GM20431 (cell line): ENCODE data around the gene TRPC4AP.
"Not testable (repeated sequence)": the region's sequence is repeated elsewhere in the genome, so short reads cannot be mapped to it uniquely, and the experiment has no call there.

ENCODE experiments used
- in situ Hi-C: fragments of 300-500 bp; cut with MseI, MboI; formaldehyde crosslinking; loops from one replicate; pipeline ENCODE4 v1.15.0; 2020; ENCODE audit warnings: low sequenced_read_pairs; ENCODE audit not compliant: unreplicated experiment

Gene TRPC4AP

DNA sequence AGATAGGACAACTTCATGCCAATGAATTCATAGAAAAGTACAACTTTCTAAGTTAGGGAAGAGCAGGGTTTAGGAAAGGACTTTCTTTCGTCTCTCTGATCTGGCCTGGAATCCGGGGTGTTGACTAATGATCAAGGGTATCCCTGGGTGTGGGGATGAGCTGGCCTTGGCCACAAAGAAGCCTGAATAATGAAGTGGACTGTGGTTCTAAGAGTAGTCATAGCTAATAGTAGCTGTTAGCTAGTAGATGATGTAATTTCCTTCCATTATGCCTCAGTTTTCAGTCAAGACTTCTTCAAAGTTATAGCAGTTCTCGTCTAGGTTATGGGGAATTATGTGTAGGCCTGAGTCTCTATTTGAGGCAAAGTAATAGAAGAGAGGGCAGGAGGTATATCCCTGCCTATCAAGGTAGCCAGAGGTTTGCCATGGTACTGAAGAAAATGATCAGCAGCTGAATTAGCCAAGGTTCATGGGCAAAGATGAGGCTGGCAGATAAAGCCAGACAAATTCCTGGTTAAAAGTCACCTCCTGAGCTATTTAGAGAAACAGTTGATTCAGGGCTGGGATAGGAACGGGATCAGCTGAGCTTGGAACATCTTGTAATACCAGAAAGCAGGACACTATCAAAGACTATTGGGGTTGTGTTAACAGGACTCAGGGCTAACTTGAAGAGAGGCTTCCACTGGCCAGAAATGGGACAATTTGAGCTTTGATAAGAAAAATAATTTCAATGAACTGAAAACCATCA is 18.7 kb upstream of the TRPC4AP start:
- in situ Hi-C loops, result loop anchor here (25.0 kb wide), 1 partner anchor 101 kb away; no protein-coding TSS in a partner anchor

DNA sequence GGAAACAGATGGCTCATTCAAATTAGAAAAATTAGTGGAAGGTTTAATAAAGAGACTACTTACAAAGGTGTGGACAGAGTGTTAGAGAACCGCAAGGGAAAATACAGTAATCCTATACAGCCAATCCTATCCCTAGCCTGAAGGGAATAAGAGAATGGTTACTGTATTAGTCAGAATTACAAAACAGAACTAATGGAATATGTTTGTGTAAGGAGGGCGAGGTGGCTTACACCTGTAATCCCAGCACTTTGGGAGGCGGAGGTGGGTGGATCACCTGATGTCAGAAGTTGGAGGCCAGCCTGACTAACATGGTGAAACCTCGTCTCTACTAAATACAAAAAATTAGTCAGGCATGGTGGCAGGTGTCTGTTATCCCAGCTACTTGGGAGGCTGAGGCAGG is 16.3 kb upstream of the TRPC4AP start:
- in situ Hi-C loops, result loop anchor here (25.0 kb wide), 1 partner anchor 103 kb away; no protein-coding TSS in a partner anchor

DNA sequence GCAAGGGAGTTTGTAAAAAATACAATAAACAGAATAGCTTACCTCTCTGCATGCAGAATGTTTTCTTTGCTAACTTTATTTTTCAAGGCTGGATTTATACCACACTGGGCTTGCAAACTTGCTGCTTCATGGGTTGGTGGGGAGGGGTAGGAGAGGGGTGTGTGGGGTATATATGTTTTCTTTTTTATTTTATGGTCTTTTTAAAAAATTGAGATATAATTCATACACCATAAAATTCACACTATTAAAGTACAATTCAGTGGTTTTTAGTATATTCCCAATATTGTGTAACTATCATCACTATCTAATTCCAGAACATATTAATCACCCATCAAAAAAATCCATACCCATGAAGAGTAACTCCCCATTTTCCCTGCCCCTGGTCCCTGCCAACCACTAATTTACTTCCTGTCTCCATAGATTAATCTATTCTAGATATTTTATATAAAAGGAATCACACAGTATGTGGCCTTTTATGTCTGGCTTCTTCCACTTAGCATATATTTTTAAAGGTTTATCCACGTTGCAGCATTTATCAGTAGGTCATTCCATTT is 14.3 kb upstream of the TRPC4AP start:
- in situ Hi-C loops, result loop anchor here (25.0 kb wide), 1 partner anchor 105 kb away; no protein-coding TSS in a partner anchor

DNA sequence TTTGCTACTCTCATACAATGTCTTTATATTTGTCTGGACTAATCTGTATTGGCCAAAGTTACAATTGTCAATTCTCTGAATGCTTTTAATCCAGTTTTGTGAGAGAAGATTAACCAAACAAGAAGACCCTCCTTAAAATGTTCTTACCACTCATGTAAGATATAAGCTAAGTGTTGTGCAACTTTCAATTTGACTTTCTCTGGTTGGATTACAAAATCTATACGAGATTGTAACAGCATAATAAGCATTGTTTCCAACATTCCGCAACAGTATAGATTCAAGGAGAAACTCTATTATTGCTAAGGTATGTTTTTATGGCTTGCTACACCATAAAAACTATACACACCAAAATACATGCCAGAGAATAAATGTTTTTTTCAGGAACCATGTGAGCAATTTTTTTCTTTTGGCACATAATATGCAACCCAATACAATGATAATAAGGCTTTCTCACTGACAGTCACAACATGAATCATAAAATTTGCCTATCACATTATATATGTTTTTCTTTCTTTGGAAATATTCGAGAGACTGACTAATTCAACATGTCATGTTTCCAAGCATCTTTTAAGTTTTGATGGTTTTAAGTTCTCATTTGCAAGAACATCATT is 12.2 kb upstream of the TRPC4AP start:
- in situ Hi-C loops, result loop anchor here (25.0 kb wide), 1 partner anchor 108 kb away; no protein-coding TSS in a partner anchor

DNA sequence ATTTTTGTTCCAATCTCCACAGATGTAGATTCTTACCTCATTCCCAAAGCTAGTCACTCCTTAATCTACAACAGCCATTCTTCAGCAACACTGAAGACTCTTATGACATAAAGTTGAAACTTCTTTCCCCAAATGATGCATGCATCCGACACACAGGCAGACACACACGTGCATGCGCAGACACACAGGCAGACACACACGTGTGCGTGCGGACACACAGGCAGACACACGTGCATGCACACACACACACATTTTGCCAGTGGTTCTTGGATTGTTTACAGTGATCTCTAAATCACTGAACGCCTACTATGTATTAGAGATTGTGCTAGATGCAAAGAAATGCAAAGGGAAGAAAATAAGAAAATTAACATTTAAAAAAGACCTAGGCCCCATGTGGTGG is 9.0 kb upstream of the TRPC4AP start:
- in situ Hi-C loops, result loop anchor here (25.0 kb wide), 1 partner anchor 111 kb away; no protein-coding TSS in a partner anchor

DNA sequence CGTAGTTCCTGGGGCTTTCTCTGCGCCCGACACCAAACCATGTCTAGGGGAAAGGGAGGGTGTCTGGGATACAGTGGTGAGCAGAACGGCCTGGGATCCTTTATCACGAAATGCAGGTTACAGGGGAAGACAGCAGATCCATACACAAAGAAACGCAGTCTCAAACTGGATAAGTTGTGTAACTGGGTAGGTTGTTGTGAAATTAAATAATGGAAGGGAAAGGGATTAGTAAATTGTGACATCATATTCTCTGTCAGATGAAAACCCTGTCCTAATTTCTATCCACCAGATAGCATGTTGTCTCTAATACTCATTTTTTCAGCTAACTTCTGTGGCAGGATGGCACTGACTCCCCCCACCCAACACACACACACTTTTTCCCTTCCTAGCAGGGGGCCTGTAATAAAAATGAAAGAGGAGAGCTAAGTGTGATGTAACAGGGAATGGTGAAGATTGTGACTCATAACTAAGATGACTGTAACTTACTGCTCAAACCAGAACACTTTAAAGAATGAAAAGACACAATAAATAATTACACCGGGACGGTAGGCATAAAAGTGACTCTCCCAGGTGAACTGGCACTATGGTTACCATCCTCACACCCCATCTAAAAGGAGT is 769 bp upstream of the TRPC4AP start:
- in situ Hi-C loops, result no loop called here

DNA sequence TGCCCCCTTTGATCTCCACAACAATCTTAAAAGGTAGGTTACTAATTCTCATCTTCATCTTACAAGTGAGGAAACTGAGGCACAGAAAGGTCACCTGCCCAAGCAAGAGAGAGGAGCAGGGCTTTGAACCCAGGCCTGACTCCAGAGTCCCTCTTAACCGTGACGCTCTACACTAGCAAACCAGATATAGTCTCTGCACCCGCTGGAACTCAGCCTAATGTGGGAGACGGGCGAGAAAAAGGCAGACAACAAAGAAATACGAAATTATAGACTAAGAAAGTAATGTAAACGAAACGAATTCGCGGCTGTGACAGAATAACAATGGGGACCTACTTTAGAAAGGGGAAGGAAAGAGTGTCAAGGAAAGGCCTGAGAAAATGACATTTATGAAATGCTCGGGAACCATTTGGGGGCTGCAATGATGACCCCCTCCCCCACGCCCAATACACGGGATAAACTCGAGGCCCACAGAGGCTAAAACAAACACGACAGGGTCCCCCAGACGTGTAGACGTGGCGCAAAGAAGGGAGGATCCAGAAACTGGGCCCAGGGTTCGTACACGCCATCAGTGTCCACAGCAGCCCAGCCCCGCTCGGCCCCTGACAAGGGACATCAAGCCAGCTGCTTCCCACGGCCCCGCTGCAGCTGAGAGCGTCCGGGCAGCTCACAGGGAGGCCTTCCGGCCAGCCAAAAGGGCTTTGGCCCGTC is 637 bp downstream of the TRPC4AP start:
- in situ Hi-C loops, result no loop called here

DNA sequence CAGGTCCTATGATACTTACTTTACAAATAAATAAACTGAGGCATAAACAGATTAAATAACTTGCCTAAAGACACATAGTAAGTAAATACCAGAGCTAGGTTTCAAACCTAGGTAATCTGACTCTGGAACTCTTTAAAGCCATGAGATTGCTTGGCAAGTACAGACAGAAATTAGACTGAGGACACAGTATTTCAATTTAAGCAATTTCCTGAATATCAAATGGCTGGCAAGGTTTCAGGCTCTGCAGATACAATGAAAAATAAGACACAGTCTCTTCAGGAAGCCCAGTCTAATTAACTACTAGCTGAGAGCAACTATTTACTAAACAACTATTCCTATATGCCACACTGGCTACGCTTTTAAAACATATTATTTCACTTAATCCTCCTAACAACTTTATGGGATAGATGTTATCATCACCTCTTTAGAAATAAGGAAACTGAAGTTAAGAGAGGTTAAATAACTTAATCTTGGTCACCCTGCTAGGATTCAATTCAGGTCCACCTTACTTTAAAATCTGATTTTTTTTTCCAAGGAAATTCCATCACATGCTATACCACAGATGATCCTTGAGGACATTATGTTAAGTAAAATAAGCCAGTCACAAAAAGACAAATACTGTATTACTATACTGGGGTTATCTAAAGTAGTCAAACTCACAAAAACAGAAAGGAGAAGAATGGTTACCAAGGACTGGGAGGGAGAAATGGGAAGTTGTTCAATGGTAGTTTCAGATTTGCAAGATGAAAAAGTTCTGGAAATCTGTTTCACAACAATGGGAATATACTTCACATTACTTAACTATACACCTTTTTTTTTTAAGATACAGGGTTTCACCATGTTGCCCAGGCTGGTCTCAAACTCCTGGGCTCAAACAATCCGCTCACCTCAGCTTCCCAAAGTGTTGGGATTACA is 4.1 kb downstream of the TRPC4AP start:
- in situ Hi-C loops, result no loop called here

DNA sequence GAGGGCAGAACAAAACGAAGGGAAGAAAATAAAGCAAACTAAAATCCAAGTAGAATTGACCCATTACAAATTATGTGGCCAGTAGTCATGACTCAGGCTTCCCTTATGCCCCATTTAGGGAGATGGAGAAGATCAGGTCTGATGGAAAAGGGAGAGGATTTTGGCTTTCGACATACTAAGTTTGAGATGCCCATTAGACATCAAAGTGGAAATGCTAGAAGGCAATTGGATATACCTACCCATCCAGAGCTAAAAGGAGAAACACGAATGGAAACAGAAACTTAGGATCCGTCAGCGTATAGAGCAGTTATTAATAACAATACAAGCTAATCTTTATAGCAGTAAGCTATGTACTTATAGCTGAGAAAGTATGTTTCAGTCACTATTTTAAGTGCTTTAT is 4.8 kb downstream of the TRPC4AP start:
- in situ Hi-C loops, result no loop called here

DNA sequence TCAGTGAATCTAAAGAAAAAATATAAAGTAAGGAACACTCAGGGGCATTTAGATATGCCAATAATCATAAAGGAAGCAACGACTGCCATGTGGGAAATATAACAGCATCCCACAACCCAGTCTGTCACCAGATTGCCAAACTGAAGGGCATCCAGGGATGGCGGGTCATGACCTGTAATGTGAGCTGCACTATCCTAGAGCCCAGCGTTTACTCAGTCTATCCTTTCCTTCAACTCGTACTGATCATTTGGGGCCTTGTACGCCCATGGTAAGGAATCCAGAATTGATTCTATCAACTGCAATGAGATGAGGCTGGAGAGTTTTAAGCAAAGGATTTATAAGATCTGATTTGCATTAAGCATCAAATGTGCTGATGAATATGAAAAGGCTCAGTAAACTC is 5.3 kb downstream of the TRPC4AP start:
- in situ Hi-C loops, result no loop called here

DNA sequence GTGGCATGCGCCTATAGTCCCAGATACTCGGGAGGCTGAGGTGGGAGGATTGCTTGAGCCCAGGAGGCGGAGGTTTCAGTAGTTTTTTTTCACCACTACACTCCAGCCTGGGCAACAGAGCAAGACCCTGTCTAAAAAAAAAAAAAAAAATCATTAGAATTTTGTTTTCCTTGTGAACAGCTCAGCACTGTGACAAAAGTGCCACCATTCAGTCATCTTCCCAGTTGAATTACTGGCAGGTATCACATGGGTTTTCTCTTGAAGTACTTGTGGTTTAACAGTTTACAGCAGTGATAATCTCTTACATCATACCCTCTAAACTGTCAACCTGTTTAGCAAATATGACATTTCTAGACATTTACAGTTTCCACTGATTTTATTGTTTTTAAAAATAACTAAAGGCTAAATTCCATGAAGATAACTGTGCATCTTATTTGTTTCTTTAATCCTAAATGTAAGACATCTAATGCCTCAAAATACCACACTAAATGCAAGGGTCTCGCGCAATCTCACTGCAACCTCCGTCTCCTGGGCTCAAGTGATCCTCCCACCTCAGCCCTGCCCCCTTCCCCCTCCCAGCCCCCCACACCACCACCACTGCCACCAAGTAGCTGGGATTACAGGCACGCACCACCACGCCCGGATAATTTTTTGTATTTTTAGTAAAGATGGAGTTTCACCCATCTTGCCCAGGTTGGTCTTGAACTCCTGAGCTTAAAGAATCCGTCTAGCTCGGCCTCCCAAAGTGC is 7.0 kb downstream of the TRPC4AP start:
- in situ Hi-C loops, result no loop called here

DNA sequence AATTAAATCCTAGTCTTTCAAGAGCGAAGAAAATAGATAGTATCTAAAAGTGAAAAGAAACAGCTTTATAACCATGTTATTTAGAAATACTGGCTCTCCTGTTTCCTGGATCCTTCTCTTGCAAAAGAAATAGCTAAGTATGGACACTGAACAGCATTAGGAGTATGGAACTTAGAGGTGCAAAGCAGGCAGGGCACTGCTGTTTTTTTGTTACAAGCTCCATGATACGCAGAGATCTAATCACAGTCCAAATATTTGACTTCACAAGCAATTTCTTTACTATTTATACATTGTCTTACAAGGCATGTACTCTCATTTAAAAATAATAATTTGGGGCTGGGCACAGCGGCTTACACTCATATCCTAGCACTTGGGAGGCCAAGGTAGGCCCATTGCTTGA is 7.6 kb downstream of the TRPC4AP start:
- in situ Hi-C loops, result no loop called here

DNA sequence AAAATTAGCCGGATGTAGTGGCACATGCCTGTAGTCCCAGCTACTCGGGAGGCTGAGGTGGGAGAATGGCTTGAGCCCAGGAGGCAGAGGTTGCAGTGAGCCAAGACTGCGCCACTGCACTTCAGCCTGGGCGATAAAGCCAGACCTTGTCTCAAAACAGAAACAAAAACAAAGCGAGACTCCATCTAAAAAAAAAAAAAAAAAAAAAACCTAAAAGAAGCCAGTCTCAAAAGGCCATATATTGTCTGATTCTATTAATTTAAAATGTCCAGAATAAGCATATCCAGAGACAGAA is 12.3 kb downstream of the TRPC4AP start:
- in situ Hi-C loops, result not testable (repeated sequence)

DNA sequence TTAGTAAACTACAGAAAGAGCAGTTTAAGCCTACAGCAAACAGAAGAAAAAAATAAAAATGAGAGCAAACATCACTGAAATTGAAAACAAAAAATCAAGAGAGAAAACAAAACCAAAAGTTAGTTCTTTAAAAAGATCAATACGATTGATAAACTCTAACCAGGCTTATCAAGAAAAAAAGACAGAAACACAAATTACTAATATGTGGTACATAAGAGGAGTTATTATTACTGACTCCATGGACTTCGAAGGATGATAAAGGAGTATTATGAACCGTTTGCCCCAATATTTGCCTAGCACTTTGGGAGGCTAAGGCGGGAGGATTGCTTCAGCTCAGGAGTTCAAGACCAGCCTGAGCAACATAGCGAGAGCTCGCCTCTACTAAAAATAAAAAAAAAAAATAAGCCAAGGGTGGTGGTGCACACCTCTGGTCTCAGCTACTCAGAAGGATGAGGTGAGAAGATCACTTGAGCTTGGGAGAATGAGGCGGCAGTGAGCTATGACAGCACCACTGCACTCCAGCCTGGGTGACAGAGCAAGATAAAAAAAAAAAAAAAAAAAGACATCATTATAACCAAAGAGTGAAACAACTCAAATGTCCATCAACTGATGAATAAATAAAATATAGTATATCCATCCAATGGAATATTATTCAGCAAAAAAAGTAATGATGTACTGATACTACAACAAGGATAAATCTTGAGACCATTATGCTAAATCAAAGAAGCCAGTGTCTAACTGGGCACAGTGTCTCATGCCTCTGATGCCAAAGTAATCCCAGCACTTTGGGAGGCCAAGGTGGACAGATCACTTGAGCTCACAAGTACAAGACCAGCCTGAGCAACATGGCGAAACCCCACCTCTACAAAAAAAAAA is 12.9 kb downstream of the TRPC4AP start:
- in situ Hi-C loops, result no loop called here

DNA sequence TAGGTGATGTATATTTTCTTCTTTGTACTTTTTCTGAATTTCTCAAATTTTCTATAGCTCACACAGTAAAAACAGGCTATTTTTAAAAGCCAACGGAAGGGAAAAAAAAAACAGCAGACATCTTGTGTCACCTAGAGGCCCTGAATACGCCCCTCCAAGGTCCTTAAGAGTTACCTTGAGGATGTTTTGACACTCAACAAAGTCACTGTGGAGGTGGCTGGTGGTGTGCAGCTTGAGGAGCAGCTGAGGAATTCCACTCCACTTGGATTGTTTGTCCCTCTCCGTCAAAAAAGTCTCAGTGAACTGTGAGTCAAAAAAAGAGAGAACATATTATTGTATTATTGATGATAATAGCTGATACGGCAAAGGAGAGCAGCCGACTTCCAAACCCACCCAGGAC is 14.7 kb downstream of the TRPC4AP start:
- in situ Hi-C loops, result no loop called here

DNA sequence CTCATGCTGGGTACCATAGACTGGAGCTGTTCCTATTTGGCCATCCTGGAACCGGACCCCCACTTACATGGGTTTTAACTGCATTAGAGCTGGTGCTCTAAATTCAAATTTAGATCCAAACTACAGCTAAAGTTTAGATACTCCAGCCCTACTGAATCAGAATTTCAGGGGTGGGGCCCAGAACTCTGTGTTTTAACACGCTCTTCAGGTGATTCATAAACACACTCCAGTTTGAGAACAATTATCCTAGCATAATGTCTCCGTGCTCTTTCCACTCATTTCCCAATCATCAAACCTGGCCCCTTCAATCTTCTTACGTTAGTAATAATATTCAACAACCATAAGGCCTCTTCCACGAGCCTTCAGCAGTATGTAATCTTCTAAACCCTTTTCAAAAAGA is 15.3 kb downstream of the TRPC4AP start:
- in situ Hi-C loops, result no loop called here

DNA sequence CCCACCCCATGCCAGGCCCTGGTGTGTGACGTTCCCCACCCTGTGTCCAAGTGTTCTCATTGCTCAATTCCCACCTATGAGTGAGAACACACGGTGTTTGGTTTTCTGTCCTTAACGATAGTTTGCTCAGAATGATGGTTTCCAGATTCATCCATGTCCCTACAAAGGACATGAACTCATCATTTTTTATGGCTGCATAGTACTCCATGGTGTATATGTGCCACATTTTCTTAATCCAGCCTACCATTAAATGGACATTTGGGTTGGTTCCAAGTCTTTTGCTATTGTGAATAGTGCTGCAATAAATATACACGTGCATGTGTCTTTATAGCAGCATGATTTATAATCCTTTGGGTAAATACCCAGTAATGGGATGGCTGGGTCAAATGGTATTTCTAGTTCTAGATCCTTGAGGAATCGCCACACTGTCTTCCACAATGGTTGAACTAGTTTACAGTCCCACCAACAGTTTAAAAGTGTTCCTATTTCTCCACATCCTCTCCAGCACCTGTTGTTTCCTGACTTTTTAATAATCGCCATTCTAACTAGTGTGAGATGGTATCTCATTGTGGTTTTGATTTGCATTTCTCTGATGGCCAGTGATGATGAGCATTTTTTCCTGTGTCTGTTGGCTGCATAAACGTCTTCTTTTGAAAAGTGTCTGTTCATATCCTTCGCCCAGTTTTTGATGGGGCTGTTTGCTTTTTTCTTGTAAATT is 21.0 kb downstream of the TRPC4AP start:
- in situ Hi-C loops, result not testable (repeated sequence)
